Stimulated activated CD8-positive, alpha-beta memory T cell treated with anti-CD3 and anti-CD28 coated beads, Interleukin-7, amount 100 ng/mL, for 1 hour (primary cell): Measurements from ENCODE around the gene DNAJC30.

Experiments
- DNase-seq, 2 donors: peaks; one replicate each; pipeline ENCODE4 v3.0.0-alpha.2; 2020; ENCODE audit warnings: low read depth in 2 of 2

Gene DNAJC30

DNA sequence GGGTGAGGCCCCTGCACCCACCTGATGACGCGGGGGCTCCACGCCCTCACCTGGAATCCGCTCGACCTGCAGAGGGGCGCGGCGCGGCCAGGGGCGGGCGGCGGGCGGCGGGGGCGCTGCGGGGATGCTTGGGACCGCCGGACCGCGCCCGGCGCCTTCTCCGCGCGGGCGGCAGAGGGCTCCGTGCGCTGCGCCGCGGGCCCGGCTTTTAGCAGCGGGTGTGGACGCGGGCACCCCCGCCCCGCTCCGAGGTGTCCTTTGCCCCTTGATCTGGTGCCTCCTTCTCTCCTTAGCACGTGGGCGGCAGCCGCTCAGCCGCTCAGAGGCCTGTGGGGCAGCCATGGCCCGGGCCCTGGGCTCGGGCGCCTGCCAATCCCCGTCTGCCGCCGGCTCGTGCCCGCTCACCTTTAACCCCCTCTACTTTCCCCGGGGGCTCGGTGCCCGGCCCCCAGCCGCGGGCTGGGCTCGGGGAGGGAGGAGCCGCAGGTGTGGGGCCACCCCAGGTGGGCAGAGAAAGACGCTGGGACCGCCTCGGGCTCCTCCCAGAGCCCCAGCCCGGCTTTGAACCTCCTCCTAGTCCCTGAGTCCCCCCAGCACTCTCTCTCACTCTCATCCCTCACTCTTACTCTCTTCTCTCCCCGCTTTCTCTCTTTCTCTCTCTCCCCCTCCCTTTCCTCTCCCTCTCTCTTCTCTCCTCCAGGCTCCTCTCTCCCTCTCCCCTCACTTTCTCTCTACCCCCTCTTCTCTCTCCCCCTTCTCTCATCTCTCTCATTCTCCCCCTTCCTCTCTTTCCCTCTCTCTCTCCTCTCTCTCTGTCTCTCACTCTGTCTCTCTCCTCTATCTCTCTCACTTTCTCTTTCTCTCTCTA is 35.3 kb downstream of the DNAJC30 start:
- peak in 1 of 2 donors; percentile 8 for DNase-seq

DNA sequence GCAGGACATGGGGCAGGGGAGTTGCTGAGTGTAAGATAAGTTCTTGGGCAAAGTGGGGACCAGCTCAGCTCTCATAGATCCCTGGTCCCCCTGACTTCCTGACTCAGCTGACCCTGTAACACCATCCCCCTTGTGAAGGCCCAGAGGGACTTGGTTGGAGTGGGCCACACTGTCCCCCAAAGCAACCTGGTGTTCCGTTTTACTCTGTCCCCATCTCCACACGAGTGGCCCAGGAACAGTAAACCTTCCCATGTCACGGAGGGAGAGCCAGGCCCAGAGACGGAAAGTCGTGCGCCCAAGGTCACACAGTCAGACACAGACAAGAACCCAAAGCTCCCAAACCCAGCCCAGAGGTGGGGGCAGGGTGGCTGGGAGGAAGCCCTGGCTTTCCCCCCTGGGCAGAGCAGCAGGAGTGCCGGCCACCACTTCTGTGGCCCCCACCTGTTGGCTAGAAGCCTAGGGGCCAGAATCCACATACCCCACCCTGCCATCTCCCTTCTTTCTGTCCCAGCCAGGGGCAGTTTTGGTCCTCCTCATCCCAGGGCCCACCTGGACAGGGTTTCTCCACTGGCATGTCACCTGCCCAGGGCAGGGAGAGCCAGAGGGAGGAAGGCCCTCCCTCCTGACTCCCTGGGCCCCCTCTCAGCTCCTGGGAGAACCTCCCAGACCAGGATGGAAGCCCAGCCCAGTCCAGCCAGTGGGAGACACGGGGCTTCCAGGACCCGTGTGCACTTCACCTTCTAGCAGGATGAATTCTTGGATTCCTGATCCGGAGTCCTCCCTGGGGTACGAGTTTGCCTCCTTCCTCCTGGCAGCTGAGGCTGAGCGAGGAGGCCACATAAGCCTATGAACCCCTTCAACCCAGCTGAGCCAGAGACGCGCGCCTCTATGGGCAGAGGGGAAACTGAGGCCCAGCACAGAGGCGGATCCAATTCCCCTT is 36.2 kb downstream of the DNAJC30 start:
- no peak for DNase-seq

DNA sequence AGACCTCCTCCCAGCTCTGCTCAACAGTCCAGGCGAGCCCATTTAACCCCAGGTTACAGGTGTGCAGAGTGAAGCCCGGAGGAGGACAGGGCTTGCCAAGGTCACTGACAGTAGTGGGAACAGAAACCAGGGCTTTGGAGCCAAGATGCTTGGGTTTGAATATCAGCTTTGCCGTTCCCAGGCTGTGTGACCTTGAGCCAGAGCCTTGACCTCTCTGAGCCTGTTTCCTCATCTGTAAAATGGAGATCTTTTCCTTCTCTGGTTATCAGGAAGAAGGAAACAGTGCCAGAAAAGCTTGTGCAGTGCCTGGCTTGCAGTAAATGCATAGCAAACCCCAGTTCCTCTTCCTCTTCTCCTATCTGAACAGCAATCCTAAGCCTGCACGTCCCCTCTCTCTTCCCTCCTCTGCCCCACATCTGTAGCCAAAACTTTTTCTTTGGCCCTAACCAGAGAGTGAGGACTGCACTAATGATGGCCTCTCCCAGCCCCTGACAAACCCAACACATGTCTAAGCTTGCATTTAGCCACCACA is 37.5 kb downstream of the DNAJC30 start:
- DNase-seq = no peak

DNA sequence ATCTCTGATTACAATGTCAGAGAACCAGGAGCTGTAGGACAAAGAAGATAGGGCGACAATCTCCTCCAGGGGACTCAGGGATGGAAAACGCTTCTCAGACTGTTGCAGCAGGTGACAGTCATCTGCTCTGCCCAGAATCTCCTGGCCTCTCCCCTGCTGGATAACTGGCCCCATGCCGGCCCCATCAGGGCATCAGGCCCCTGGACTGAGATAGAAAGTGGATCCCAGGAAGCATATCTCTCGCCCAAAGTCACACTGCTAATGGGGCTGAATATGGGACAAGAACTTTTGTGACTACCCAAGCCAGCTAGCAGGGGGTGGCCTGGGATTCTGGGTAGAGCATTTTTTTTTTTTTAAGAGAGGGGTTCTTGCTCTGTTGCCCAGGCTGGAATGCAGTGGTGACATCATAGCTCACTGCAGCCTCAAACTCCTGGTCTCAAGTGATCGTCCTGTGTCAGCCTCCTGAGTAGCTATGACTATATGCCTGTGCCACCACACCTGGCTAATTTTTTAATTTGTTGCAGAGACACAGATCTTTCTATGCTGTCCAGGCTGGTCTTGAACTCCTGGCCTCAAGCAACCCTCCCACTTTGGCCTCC is 38.5 kb downstream of the DNAJC30 start:
- no peak for DNase-seq

DNA sequence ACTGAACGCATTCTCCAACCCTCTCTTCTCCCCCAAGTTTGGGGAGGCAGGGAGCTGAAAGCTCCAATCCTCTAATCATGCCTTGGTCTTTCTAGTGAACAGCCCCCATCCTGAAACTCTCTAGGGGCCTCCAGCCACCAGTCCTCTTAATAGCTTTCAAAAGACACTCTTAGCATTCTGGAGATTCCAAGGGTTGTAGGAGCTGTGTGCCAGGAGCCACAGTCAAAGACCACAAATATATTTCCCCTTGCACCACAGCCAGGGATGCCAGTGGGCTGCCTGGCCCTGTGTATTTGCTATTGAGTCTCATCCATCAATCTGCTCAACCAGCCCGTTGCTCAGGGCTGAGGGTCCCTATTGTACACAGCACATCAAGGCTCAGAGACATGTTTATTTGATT is 40.4 kb downstream of the DNAJC30 start:
- no peak for DNase-seq

DNA sequence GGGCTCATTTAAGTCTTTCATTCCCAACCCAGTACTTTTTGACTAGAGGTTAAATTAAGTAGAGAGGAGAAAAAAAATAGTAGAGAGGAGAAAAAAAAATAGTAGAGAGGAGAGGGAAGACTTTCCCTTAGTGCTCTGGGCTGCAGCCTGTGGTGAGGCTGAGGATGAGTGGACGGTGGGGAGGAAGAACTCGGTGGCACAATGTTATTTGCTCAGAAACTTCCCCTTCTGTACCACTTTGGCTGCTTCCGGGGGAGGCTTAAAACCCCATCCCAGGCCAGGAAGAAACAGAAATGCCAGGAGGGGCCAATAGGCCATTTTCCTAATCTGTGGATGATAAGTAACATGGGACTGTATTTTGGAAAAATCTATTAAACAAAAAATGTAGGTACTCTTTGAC is 44.3 kb downstream of the DNAJC30 start:
- no peak for DNase-seq

DNA sequence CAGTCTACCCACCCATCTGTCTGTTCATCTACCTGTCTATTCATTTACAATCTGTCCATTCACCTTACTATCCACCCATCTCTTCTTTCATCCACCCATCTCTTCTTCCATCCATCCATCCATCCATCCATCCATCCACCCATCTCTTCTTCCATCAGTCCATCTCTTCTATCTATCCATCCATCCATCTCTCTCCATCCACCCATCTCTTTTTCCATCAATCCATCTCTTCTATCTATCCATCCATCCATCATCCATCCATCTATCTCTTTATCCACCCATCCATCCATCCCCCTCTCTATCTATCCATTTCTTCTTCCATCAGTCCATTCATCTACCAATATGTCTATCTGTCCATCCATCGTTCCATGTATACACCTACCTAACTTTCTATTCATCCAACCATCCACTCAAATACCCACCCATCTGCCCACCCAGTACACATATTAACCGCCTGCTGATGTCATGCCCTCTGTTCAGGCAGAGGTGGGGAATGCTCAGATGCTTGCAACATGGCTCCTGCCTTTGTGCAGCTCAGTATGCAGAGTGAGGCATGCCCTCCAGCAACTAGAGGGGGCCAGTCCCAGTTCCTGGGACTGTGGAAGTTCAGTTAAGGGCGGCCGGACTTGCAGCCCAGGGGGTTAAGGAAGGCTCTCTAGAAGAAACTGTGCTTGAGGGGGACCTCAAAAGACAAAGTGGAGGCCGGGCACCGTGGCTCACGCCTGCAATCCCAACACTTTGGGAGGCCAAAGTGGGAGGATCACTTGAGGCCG is 47.6 kb downstream of the DNAJC30 start:
- no peak for DNase-seq

DNA sequence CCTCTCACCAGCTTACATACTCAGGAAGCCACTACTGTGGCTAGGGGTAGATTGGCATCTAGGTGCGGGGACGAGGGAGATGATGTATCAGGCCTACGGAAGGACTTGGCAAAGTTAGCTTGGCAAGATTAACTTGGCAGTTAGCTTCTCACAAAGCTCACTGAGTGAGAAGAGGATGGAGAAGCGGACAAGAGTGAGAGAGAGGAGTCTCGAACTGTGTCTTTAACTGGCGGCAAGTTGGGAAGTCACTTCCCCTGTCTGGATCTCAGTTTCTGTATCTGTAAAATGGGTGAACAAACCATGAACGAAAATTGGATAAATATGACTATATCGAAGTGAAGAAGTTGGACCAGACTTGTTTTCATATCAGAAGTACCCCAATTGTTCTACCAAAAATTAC is 49.4 kb downstream of the DNAJC30 start:
- DNase-seq = no peak

DNA sequence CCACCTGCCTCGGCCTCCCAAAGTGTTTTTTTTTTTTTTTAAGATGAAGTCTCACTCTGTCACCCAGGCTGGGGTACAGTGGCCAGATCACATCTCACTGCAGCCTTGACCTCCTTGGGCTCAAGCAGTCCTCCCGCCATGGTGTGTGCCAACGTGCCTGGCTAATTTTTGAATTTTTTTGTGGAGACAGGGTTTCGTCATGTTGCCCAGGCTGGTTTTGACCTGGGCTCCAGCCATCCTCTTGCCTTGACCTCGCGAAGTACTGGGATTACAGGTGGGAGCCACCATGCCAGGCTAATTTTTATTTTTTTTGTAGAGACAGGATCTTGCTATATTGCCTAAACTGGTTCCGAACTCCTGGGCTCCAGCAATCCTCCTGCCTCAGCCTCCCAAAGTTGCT is 49.9 kb downstream of the DNAJC30 start:
- DNase-seq = no peak

DNA sequence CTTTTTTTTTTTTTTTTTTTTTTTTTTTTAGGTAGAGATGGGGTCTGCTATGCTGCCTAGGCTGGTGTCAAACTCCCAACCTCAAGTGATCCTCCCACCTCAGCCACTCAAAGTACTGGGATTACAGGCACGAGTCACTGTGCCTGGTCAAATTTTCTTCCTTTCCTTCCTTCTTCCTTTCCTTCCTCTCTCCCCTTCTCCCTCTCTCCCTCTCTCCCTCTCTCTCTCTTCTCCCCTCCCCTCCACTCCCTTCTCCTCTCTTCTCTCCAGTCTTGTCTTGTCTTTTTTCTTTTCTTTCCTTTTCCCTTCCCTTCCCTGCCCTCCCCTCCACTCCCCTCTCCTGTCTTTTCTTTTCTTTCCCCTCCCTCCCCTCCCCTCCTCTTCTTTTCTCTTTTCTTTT is 51.7 kb downstream of the DNAJC30 start:
- DNase-seq = no peak
